HFF-Myc (cell line): ENCODE results near the gene VEPH1.

ENCODE experiments used
- DNase-seq: peaks from one replicate; pipeline ENCODE4 v3.0.0-alpha.2; 2011; ENCODE audit warnings: low read depth; ENCODE audit errors: extremely low read depth
- H3K4me3 ChIP-seq: replicated peaks from 2 replicates; pipeline ENCODE4 v1.5.1; 2011; ENCODE audit warnings: low read depth, mild to moderate bottlenecking, control low read depth, low read length
- TF ChIP-seq, protein P1 (sequence below): IDR thresholded peaks from 2 replicates; pipeline ENCODE4 v1.5.1; 2012; ENCODE audit warnings: mild to moderate bottlenecking, low read depth, low read length, control low read depth; ENCODE audit errors: missing control alignments

The VEPH1 gene

GRCh38 chr3:157257101-157257500 is 246.1 kb downstream of the VEPH1 start:
- TF ChIP-seq, protein P1, sequence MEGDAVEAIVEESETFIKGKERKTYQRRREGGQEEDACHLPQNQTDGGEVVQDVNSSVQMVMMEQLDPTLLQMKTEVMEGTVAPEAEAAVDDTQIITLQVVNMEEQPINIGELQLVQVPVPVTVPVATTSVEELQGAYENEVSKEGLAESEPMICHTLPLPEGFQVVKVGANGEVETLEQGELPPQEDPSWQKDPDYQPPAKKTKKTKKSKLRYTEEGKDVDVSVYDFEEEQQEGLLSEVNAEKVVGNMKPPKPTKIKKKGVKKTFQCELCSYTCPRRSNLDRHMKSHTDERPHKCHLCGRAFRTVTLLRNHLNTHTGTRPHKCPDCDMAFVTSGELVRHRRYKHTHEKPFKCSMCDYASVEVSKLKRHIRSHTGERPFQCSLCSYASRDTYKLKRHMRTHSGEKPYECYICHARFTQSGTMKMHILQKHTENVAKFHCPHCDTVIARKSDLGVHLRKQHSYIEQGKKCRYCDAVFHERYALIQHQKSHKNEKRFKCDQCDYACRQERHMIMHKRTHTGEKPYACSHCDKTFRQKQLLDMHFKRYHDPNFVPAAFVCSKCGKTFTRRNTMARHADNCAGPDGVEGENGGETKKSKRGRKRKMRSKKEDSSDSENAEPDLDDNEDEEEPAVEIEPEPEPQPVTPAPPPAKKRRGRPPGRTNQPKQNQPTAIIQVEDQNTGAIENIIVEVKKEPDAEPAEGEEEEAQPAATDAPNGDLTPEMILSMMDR: no peak
- no peak for DNase-seq
- no peak overlapping the region for H3K4me3 ChIP-seq

DNA sequence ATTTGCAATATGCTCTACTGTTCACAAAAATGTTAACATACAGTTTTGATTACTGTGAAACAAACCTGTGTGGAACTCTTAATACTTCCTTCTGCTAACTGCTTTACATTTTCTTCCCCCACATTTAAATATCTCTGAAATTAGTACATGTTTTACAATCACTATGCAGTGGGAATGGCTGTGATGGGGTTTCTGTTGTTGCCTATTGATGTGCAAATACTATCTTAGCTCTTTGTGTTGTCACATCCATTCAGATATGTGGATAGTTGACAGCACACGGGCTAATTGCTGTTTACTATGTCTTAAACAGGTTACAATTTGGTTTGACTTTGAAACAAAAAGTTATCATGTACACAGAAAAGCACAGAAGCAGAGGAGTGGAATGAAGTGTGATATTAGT is 247.4 kb downstream of the VEPH1 start:
- TF ChIP-seq, protein P1: no peak
- DNase-seq: no peak
- H3K4me3 ChIP-seq: no peak overlapping the region

DNA sequence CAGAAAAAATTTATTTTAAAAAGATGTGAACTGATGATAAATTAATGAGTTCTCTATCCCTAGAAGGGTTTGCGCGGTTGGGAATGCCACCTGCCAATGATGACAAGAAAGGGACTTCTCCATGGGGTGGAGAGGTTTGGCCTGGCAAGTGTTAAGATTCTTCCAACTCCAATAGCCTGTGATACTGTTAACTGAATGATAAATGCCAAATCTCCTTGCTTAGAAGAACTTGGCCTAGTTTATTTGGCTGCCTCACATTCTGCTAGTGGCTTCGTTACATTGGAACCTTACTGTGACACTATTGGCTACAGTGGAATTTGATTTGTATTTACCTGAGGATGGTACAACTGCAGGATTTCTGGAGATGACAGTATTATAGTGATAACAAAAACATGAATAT is 251.5 kb downstream of the VEPH1 start:
- DNase-seq: no peak
- TF ChIP-seq, protein P1: no peak
- no peak overlapping the region for H3K4me3 ChIP-seq

DNA sequence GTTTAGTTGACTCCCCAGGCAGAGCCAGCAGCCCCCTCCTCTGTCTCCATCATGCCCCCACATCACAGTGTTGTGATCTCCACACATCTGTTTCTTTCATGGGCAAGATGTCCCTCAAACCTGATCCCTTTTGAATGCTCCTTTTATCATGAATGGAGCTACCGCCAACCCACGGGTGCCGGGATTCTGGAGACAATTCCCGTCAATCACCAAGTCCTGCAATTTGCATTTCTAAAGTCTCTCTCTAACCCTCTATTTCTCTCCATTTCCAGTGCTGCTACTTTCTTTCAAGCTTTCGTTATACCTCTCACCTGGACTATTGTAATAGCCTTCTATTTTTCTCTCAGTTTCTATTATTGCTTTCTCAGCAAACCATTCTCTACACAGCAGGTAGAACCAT is 253.6 kb downstream of the VEPH1 start:
- H3K4me3 ChIP-seq: no peak overlapping the region
- no peak for DNase-seq
- TF ChIP-seq, protein P1: no peak

DNA sequence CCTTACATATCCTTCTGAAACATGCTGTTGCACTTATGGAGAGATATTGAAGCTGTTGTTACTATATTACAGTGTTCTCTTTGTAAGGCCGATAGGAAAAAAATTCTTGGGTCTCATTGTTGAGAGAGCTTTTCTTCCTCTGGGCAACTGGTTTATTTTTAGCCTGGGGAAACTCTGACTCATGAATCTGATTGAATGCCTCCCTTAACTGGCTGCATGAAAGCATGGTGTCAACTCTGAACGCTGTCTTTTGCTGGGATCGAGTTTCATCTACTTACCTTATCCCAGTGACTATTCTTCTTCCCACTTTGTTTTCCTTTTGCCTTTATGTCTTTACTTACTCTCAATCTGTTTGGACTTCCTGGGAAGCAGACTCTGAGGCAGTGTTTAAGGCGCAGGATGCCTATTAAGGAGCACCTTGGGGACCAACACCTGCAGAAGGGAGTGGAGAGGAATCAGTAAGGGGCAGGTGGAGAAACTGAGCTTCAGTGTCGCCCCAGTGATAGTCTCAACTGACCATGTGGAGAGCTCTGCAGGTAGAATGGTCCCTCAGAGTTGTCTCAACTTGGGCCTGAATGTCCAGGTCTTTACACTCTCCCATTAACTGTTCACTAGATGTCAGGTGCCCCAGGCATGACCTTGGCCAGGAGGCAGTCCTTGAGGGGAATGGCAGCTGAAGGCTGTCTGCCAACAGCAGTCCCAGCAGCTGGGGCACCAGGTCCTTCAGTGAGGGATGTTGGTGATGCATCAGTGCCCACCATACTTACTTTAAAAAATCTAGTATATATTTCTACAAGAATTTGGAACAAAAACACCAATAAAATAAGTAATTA is 254.4 kb downstream of the VEPH1 start:
- DNase-seq: peak; percentile 90
- TF ChIP-seq, protein P1: no peak
- no peak overlapping the region for H3K4me3 ChIP-seq

DNA sequence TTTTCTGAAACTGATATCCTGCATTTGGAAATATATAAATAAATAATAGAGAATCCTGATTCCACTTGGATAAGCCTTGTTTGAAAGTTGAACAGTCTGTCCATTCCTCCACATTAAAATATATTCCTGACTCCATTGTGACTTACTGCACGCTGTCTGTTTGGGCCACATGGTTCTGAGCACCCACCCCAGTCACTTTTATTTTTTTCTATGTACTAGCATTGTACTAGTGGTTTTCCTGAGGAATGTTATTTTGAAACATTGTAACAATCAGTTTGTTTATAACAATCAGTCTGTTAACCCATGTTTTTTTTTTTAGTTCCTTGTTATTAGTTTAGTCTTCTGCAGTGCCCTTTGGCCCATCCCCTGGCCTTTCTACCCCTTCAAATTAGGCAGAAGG is 255.8 kb downstream of the VEPH1 start:
- TF ChIP-seq, protein P1: no peak
- no peak overlapping the region for H3K4me3 ChIP-seq
- DNase-seq: no peak

DNA sequence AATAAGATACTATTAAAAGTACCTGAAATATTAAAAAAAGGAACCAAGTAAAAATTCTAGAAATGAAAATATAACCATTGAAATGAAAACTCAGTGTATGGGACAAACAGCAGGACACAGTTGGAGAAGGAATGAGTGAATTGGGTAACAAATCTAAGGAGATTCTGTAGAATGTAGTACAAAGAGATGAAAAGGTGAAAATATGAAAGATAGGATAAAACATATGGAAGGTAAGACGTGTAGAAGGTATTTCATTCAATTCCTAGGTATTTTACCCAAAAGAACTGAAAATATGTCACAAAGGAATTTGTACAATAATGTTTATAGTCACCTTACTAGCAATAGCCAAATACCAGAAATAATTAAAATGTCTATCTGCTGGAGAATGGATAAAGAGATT is 260.4 kb downstream of the VEPH1 start:
- no peak overlapping the region for H3K4me3 ChIP-seq
- DNase-seq: no peak
- TF ChIP-seq, protein P1: no peak
